OCI-LY7 (cell line): Measurements from ENCODE around the gene SUCLA2.

Experiments
- EZH2phosphoT487 ChIP-seq: fragments of 200-600 bp; sonication (generic); IDR thresholded peaks from 2 replicates; pipeline ENCODE4 v1.6.1; 2018; ENCODE audit warnings: low read depth, borderline replicate concordance, mild to moderate bottlenecking, mixed run types, antibody characterized with exemption, low read length, moderate library complexity, mixed read lengths
- TF ChIP-seq, protein P1 (sequence below): fragments of 200-600 bp; sonication (generic); conservative IDR thresholded peaks from 2 replicates; pipeline ENCODE4 v1.5.1; 2014; ENCODE audit warnings: mild to moderate bottlenecking, antibody characterized with exemption, low read length, moderate library complexity, mixed read lengths

DNA sequence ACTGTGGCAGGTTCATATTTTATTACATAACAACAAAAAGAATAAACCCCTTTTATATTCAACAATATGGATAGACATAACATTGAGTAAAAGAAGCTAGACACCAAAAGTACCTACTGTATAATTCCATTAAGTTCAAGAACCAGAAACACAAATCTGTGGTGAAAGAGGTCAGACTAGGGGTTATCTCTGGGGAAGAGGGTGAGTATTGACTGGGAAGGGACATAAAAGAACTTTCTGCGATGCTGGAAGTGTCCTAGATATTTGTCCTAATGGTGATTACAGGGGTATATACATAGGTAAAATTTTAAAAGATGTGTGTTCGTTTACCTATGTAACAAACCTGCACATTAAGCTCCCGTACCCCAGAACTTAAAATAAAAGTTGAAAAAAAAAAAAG, 103.0 kb downstream of the SUCLA2 start:
- TF ChIP-seq, protein P1, sequence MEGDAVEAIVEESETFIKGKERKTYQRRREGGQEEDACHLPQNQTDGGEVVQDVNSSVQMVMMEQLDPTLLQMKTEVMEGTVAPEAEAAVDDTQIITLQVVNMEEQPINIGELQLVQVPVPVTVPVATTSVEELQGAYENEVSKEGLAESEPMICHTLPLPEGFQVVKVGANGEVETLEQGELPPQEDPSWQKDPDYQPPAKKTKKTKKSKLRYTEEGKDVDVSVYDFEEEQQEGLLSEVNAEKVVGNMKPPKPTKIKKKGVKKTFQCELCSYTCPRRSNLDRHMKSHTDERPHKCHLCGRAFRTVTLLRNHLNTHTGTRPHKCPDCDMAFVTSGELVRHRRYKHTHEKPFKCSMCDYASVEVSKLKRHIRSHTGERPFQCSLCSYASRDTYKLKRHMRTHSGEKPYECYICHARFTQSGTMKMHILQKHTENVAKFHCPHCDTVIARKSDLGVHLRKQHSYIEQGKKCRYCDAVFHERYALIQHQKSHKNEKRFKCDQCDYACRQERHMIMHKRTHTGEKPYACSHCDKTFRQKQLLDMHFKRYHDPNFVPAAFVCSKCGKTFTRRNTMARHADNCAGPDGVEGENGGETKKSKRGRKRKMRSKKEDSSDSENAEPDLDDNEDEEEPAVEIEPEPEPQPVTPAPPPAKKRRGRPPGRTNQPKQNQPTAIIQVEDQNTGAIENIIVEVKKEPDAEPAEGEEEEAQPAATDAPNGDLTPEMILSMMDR, result no peak
- no peak for TF ChIP-seq EZH2phosphoT487
